Measurements from ENCODE around the gene MYO7B. TPM values are rescaled to one million over a fixed set of nuclear protein-coding genes. Genes with fewer than 3 reads are reported as not detected.
A peak's percentile ranks its signal among the peaks of the same experiment; 100 is the strongest.

MYO7B gene
- total RNA-seq, 1 donor from 2014 or later, result 3.0 TPM

DNA sequence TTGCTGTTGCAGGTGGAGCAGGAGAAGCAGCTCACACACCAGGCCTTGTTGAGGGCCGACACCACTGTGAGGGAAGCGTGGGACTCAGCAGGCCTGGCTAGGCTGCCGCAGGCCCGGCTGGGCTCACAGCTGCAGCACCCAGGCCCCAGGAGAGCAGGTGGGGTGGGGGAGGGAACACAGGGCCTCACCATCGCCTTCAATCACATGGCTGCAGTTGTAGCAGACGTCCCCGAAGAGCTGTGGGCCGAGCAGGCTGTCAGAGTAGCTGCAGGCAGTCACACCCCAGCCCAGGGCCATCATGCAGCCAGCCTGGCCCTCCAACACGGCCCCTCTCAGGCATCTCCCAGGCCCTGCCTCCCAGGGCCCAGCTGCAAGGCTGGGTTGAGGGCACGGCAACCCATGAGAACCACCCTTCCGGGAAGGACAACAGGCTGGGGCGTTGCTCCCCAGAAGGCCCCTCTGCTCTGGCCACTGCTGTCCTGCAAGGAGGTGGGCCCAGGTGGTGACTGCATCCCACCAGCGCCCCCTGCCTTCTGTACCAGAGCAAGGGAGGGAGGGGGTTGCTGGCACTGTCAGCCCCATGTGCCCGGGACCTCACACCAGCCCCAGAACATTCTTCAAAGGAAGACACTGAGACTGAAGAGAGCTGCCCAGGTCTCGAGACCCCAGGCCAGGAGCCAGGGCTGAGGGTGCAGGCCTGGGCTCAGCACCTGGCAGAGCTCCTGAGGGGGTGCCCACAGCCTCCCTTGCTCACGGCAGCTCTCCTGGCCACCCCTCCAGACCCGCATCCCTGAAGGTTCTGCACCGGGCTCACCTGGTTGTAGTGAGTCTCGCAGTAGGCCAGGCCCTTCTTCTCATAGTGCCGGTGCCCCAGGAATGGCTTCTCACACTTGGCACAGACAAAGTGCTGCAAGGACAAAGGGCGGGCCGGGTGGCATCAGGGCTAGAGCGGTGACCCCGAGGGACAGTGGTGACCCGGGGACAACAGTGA lies 104.9 kb downstream of the MYO7B start:
- DNase-seq, result peak; percentile 67

DNA sequence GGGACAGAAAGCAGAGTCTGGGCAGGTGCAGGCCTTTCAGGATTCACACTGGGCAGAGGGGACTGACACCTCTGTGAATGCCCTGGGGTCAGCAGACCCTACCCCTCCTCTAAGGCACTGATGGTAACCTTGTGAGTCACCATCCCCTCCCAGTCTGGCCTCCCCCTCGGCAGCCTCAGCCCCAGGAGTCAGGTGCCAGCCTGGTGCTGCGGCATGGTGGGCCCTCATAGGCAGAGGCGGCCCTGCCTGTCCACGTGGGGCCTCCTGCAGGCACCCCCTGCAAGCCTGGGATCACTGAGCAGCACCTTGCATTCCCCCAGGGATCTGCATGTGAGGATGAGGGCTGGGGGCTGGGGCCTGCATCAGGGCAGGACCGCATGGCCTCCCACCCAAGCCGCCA lies 105.7 kb downstream of the MYO7B start:
- TF ChIP-seq, protein P1, sequence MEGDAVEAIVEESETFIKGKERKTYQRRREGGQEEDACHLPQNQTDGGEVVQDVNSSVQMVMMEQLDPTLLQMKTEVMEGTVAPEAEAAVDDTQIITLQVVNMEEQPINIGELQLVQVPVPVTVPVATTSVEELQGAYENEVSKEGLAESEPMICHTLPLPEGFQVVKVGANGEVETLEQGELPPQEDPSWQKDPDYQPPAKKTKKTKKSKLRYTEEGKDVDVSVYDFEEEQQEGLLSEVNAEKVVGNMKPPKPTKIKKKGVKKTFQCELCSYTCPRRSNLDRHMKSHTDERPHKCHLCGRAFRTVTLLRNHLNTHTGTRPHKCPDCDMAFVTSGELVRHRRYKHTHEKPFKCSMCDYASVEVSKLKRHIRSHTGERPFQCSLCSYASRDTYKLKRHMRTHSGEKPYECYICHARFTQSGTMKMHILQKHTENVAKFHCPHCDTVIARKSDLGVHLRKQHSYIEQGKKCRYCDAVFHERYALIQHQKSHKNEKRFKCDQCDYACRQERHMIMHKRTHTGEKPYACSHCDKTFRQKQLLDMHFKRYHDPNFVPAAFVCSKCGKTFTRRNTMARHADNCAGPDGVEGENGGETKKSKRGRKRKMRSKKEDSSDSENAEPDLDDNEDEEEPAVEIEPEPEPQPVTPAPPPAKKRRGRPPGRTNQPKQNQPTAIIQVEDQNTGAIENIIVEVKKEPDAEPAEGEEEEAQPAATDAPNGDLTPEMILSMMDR (IDR thresholded peaks at IDR 0.05), result no peak
- no peaks in the 10 kb centered on the region for H3K9me3 Mint-ChIP-seq
- H3K4me3 Mint-ChIP-seq, result no peak overlapping the region
- ATAC-seq (ENCODE audit: low read depth) (no peak), DNase-seq (no peak)
- intact Hi-C loops (cut with micrococcal nuclease), result loop anchor here (2.0 kb wide), 2 partner anchors 20 to 50 kb away; no protein-coding TSS in a partner anchor
- peaks cover 60% of the 10 kb centered on the region for H3K4me1 Mint-ChIP-seq
- CTCF ChIA-PET, result interaction anchor here (0.9 to 6.2 kb wide), 4 partner anchors 8 to 59 kb away, joined by 3 to 41 read pairs (median 8); no protein-coding TSS in a partner anchor
- POLR2A ChIA-PET, result interaction anchor here (1.2 to 5.2 kb wide), 3 partner anchors 9 to 115 kb away, joined by 4 to 24 read pairs (median 9); partner anchors contain the start of genes IWS1 and SFT2D3
- no peaks in the 10 kb centered on the region for H3K36me3 Mint-ChIP-seq (ENCODE audit: low read depth)
- H3K27me3 Mint-ChIP-seq, result no peaks in the 10 kb centered on the region
- H3K27ac Mint-ChIP-seq, result no peak overlapping the region

More for the DNA sequence above, 104.9 kb downstream of the MYO7B start:
- Mint-ChIP-seq H3K9me3 (no peaks in the 10 kb centered on the region), H3K4me1 (peaks cover 68% of the 10 kb centered on the region), H3K4me3 (no peak overlapping the region), H3K27me3 (no peaks in the 10 kb centered on the region), H3K36me3 (ENCODE audit: low read depth) (no peaks in the 10 kb centered on the region), H3K27ac (peak overlapping the region; percentile 93)
- ChIA-PET POLR2A (interaction anchor here (0.5 to 5.2 kb wide), 9 partner anchors 8 to 189 kb away, joined by 3 to 24 read pairs (median 6); partner anchors contain the start of genes IWS1 and SFT2D3), CTCF (interaction anchor here (0.9 to 6.2 kb wide), 7 partner anchors 9 to 58 kb away, joined by 3 to 41 read pairs (median 4); no protein-coding TSS in a partner anchor)
- intact Hi-C loops (cut with micrococcal nuclease), result loop anchor here (1.0 to 2.0 kb wide), 3 partner anchors 10 to 50 kb away; no protein-coding TSS in a partner anchor
- ATAC-seq (ENCODE audit: low read depth), result peak; percentile 86
- TF ChIP-seq, protein P1 (IDR thresholded peaks at IDR 0.05), result no peak

DNA sequence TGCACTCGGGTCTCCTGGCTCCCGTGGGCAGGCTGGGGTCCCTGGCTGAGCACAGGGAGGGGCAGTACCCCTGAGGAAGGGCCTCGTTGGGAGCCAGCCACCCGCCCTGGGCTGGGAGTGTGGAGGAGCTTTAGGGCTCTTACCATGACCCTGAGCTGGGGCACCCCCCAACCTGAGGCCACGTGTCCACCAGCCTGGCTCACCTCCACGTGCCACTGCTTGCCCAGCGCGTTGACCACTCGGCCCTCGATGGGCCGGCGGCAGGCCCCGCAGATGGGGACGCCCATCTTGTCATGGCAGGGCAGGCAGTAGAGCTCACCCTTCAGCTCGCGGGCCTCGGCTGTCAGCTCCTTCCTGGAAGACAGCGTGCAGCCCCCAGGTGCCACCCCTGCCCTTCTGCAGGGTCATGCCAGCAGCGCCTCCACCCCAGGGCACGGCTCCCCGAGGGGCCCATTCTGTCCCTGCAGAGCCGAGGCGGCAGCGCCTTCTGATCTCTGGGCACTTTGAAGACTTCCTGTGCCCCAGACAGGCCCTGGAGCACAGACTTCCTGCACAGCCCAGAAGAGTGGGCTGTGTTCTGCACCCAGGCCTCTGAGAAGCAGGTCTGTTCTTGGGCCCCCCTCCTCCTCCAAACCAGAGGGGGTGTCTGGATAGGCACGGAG lies 106.5 kb downstream of the MYO7B start:
- peak overlapping the region; percentile 24 for H3K27ac Mint-ChIP-seq
- TF ChIP-seq, protein P1 (IDR thresholded peaks at IDR 0.05), result no peak
- intact Hi-C loops (cut with micrococcal nuclease), result loop anchor here (2.0 kb wide), 2 partner anchors 21 to 51 kb away; no protein-coding TSS in a partner anchor
- ATAC-seq (ENCODE audit: low read depth) (no peak), DNase-seq (no peak)
- no peaks in the 10 kb centered on the region for H3K27me3 Mint-ChIP-seq
- no peaks in the 10 kb centered on the region for H3K9me3 Mint-ChIP-seq
- no peaks in the 10 kb centered on the region for H3K36me3 Mint-ChIP-seq (ENCODE audit: low read depth)
- peaks cover 58% of the 10 kb centered on the region for H3K4me1 Mint-ChIP-seq
- H3K4me3 Mint-ChIP-seq, result no peak overlapping the region
- CTCF ChIA-PET, result interaction anchor here (1.2 to 6.2 kb wide), 2 partner anchors 10 to 51 kb away, joined by 4 to 41 read pairs; no protein-coding TSS in a partner anchor
- POLR2A ChIA-PET, result interaction anchor here (0.7 to 5.2 kb wide), 2 partner anchors 8 to 59 kb away, joined by 3 to 24 read pairs; partner anchors contain the start of gene SFT2D3

DNA sequence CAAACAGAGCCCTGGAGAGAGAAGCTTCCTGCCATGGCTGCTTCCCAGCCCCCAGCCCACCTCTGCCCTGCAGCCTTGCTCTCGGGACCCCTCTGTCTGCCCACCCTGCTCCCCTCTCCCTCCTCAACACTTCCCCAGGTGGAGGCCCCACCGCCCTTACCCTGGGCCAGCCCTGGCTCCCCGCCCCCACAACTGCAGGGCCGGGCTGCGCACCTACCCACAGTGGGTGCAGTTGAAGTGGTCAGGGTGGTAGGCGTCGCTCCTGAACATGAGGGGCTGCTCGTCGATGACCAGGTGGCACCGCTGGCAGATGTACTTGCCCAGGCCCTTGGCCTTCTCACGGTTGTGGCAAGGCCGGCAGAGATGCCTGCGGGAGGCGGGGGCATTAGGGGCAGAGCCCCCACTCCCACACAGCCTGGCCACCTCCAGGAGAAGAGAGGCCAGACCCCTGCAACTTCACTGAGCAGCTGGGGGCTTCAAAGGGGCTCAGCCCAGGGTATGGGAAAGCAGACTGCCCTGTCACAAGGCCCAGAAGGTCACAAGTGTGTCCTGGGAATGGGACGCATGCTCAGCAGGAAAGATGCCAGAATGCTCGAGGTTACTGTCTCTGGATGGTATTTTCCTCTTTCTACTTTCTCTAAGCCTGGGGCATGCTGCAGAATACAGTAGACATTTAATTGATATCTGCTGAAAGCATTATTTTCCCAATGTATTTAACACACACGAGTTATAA lies 107.4 kb downstream of the MYO7B start:
- Mint-ChIP-seq H3K27me3 (no peaks in the 10 kb centered on the region), H3K9me3 (no peaks in the 10 kb centered on the region), H3K36me3 (ENCODE audit: low read depth) (no peaks in the 10 kb centered on the region), H3K4me1 (peaks cover 55% of the 10 kb centered on the region), H3K4me3 (no peak overlapping the region), H3K27ac (no peak overlapping the region)
- DNase-seq (no peak), ATAC-seq (ENCODE audit: low read depth) (no peak)
- POLR2A ChIA-PET, result interaction anchor here (0.7 kb wide), 1 partner anchor 78 kb away, joined by 3 read pairs; no protein-coding TSS in a partner anchor
- CTCF ChIA-PET, result interaction anchor here (2.9 kb wide), 1 partner anchor 51 kb away, joined by 16 read pairs; no protein-coding TSS in a partner anchor
- TF ChIP-seq, protein P1 (IDR thresholded peaks at IDR 0.05), result no peak
- intact Hi-C loops (cut with micrococcal nuclease), result no loop called here

Data from activated B cell treated with CpG ODN at 0.5 μM for 24 hours (primary cell).